ENCODE data around the gene SUN3. TPM values are rescaled to one million over a fixed set of nuclear protein-coding genes. Genes with fewer than 3 reads are reported as not detected.
A peak's percentile ranks its signal among the peaks of the same experiment; 100 is the strongest.

SUN3 gene
- total and polyA plus RNA-seq, 2 of the 13 experiments (the other 11 are each of a cell fraction or from before 2014, with no cell fraction given) = not detected

- TF ChIP-seq HNRNPLL (IDR thresholded peaks at IDR 0.05; ENCODE audit: low read depth, low read length, poor library complexity, severe bottlenecking) (peak; percentile 50), ZNF367 (CRISPR knock-in tag; IDR thresholded peaks at IDR 0.05; ENCODE audit: borderline replicate concordance) (no peak), HDAC1 (CRISPR knock-in tag; IDR thresholded peaks at IDR 0.05) (peak; percentile 73; the same call in 1 of the 2 replicates), RFXAP (CRISPR knock-in tag; IDR thresholded peaks at IDR 0.05; ENCODE audit: borderline replicate concordance) (peak; percentile 87), ATF7 (IDR thresholded peaks at IDR 0.05) (no peak), ATF7 (CRISPR knock-in tag; IDR thresholded peaks at IDR 0.05) (no peak), SRSF1 (optimal IDR thresholded peaks at IDR 0.05; ENCODE audit: low read depth, low read length) (peak; percentile 40), KDM2A (CRISPR knock-in tag; IDR thresholded peaks at IDR 0.05; ENCODE audit: borderline replicate concordance, low read depth) (0 out of 2 replicates have a peak, but pooled peaks have one; percentile 41), ZNF121 (CRISPR knock-in tag; IDR thresholded peaks at IDR 0.05) (peak; percentile 56; the same call in 1 of the 2 replicates), U2AF2 (IDR thresholded peaks at IDR 0.05; ENCODE audit: low read depth, low read length) (peak; percentile 92), NFRKB (IDR thresholded peaks at IDR 0.05) (no peak), XRCC5 (optimal IDR thresholded peaks at IDR 0.05; ENCODE audit: low read length) (peak; percentile 51), RXRA (CRISPR knock-in tag; IDR thresholded peaks at IDR 0.05) (no peak), CSRNP2 (CRISPR knock-in tag; conservative IDR thresholded peaks at IDR 0.05; ENCODE audit: low read depth) (no peak), E2F1 (CRISPR knock-in tag; IDR thresholded peaks at IDR 0.05) (peak; percentile 70), MXD3 (CRISPR knock-in tag; IDR thresholded peaks at IDR 0.05) (0 out of 2 replicates have a peak, but pooled peaks have one; percentile 10), TFDP1 (CRISPR knock-in tag; IDR thresholded peaks at IDR 0.05; ENCODE audit: borderline replicate concordance) (peak; percentile 89; the same call in 1 of the 2 replicates), ZNF773 (CRISPR knock-in tag; IDR thresholded peaks at IDR 0.05; ENCODE audit: borderline replicate concordance) (0 out of 2 replicates have a peak, but pooled peaks have one; percentile 45), CTCF (CRISPR knock-in tag; IDR thresholded peaks at IDR 0.05) (peak; percentile 77), RBM39 (IDR thresholded peaks at IDR 0.05; ENCODE audit: low read depth, low read length, poor library complexity, severe bottlenecking) (peak; percentile 35), RNF2 (conservative IDR thresholded peaks at IDR 0.05; ENCODE audit: low read depth) (peak; percentile 49; the same call in 1 of the 2 replicates), SP1 (IDR thresholded peaks at IDR 0.05) (no peak), SP1 (CRISPR knock-in tag; IDR thresholded peaks at IDR 0.05) (no peak), SP2 (CRISPR knock-in tag; IDR thresholded peaks at IDR 0.05) (peak; percentile 72)
These were observed 6.5 kb upstream of the SUN3 start, which contains the start of gene C7orf57 (continued) for GRCh38 chr7:48035301-48035966.

Measured in HepG2 (cell line).